HG03575 (cell line): ENCODE results near the gene TEKT3.

Experiments
- ATAC-seq: cut with Tn5 transposase; IDR thresholded peaks from one replicate; pipeline ENCODE4 v1.9.1; 2021; ENCODE audit not compliant: unreplicated experiment, insufficient number of reproducible peaks, low FRiP score; ENCODE audit errors: extremely low read depth

Gene TEKT3

DNA sequence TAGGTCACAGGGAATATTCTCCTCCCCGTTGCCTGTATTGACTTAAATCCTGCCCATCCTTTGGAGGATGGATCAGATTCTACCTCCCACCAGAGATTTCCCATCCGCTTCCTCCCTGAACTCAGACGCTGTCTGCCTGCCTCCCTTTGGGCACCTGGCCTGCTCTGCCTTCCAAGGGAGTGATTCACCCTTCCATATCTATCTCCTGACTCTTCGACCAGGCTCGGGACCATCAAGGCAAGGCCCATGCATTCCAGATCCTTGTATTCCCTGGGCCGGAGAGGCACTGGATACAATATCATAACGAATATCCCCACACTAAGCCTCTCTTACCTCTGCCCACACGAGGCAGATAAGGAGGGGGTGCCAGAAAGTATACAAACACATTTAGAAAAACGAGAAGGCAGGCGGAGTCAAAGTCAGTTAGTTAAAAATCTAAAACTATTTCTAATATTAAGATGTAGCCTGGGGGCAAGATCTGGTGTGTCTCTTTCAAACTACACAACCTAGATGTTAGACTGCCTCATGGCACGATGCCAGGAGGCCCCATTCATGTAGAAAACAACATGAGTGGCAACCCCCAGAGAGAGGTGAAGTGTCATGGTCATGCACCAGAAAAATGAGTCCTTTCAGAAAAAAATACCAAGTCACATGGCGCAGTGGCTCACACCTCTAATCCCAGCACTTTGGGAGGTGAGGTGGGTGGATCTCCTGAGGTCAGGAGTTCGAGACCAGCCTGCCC is 85.5 kb downstream of the TEKT3 start:
- no peak for ATAC-seq
